Right cardiac atrium (tissue), 5 donors: ENCODE measurements around the gene GLRX3. TPM values are rescaled to one million over a fixed set of nuclear protein-coding genes. Genes with fewer than 3 reads are reported as not detected.
A peak's percentile ranks its signal among the peaks of the same experiment; 100 is the strongest.

ENCODE experiments used
- ATAC-seq, 2 donors: fragments of 200-7000 bp; cut with Tn5 transposase; one replicate each; pipeline versions ENCODE4 v1.8.0 to v1.9.1; 2020; ENCODE audit warnings: moderate library complexity in 2 of 2, mild to moderate bottlenecking in 1 of 2
- DNase-seq, 3 donors: peaks; one replicate each; pipeline ENCODE4 v3.0.0-alpha.2; 2020
- H3K27ac ChIP-seq: one replicate; pipeline ENCODE4 v1.5.1; 2013; ENCODE audit warnings: mild to moderate bottlenecking, low read length, control low read depth, moderate library complexity
- H3K27me3 ChIP-seq: one replicate; pipeline ENCODE4 v1.6.1; 2013; ENCODE audit not compliant: control insufficient read depth, insufficient read depth
- H3K4me1 ChIP-seq: one replicate; pipeline ENCODE4 v1.6.1; 2013; ENCODE audit warnings: low read length; ENCODE audit not compliant: control insufficient read depth, insufficient read depth
- H3K4me3 ChIP-seq: one replicate; pipeline ENCODE4 v1.5.1; 2013; ENCODE audit warnings: low read length, control low read depth
- H3K9me3 ChIP-seq: one replicate; pipeline ENCODE4 v1.6.1; 2013; ENCODE audit warnings: low read length; ENCODE audit not compliant: control insufficient read depth
- WGBS: extraction: QIAGEN DNeasy Blood & Tissue Kit; methylation state at CpG from one replicate; pipeline ENCODE4 v1.1.7; 2013; 5-methylcytosine and 5-hydroxymethylcytosine counted together
- intact Hi-C, 4 donors: fragments of 100-400 bp; cut with DNase I; formaldehyde crosslinking; loops; one replicate each; pipeline versions ENCODE4 v1.11.0 to v1.14.0; 2022 to 2023
- polyA plus RNA-seq: library from polyadenylated mRNA; stranded (reverse); fragments of 200-250 nt; gene quantifications from one replicate; pipeline ENCODE4 v1.2.3, GENCODE V29; 2013
- total RNA-seq, 4 donors: library from RNA; stranded (reverse); fragmentation: NEBNext Ultra II Directional; extraction: Animal tissue kit (Norgen Biotek cat#: 25700); gene quantifications; one replicate each; pipeline ENCODE4 v1.2.1, GENCODE V29; 2021
- donor health status: healthy with polysubstance abuse.
- donor health status: DM: no; HTN: yes; CAD: no.
- donor health status: DM: no; HTN: no; CAD: no.
- donor health status: DM: no; HTN: yes; CAD: no; lungs with severe emphysema.
- donor health status: DM: yes; HTN: yes; CAD: no.

The GLRX3 gene
- total and polyA plus RNA-seq, 5 donors = 52.8 to 62.5 (median 58.9) TPM

GRCh38 chr10:130189608-130190054 lies 53.4 kb downstream of the GLRX3 start:
- ATAC-seq = peak; percentile 14 to 22
- no peaks in the 10 kb centered on the region for H3K9me3 ChIP-seq
- WGBS = 80% methylated on average over 25 of the region's 25 CpGs
- intact Hi-C loops = loop anchor here in 3 of 4 donors (5.0 to 10.0 kb wide), 4 partner anchors 1595 to 1685 kb away; no protein-coding TSS in a partner anchor
- no peak overlapping the region for H3K27ac ChIP-seq
- H3K4me3 ChIP-seq = no peak overlapping the region
- DNase-seq = peak in 1 of 3 donors; percentile 71
- no peaks in the 10 kb centered on the region for H3K27me3 ChIP-seq
- H3K4me1 ChIP-seq = no peaks in the 10 kb centered on the region

- DNase-seq (peak; percentile 90 to 96 (median 96)), ATAC-seq (peak; percentile 92 to 93)
- H3K27ac ChIP-seq = no peak overlapping the region
Observed at GRCh38 chr10:130190055-130190736, 54.0 kb downstream of the GLRX3 start.

DNA sequence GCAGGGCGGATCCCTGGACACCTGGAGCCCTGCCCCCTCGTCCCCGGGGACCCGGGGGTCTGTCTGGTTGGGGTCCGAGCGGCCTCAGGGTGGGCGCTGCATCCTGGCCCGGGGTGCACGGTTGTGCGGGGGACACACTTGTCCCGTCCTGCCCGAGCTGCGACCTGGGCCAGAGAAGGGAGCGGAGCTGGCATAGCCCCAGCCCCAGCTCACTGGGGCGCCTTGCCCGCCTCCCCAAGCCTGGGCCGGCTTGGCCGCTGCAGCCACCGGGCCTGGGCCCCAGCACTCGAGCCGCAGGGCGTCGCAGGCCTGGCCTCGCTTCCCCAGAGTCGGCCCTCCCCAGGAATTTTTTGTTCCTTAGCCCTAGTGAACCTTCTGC lies 54.5 kb downstream of the GLRX3 start:
- ATAC-seq (peak; percentile 33 to 37), DNase-seq (peak in 1 of 3 donors; percentile 73)
- 9% methylated on average over 25 of the region's 25 CpGs for WGBS
- Histone ChIP-seq H3K27me3 (no peaks in the 10 kb centered on the region), H3K4me3 (peak overlapping the region; percentile 47), H3K9me3 (no peaks in the 10 kb centered on the region), H3K27ac (no peak overlapping the region), H3K4me1 (no peaks in the 10 kb centered on the region)
- intact Hi-C loops = loop anchor here in 3 of 4 donors (5.0 to 10.0 kb wide), 4 partner anchors 1594 to 1684 kb away; no protein-coding TSS in a partner anchor

More at GRCh38 chr10:130190055-130190736, 54.0 kb downstream of the GLRX3 start:
- intact Hi-C loops = loop anchor here in 3 of 4 donors (5.0 to 10.0 kb wide), 4 partner anchors 1595 to 1685 kb away; no protein-coding TSS in a partner anchor
- Histone ChIP-seq H3K9me3 (no peaks in the 10 kb centered on the region), H3K4me3 (peak overlapping the region; percentile 47), H3K27me3 (no peaks in the 10 kb centered on the region), H3K4me1 (no peaks in the 10 kb centered on the region)
- whole genome bisulfite sequencing = 2% methylated on average over 81 of the region's 81 CpGs

- no peaks in the 10 kb centered on the region for H3K9me3 ChIP-seq
- WGBS = 84% methylated on average over 22 of the region's 22 CpGs
- DNase-seq = no peak
- intact Hi-C loops = loop anchor here in 3 of 4 donors (5.0 to 10.0 kb wide), 4 partner anchors 1593 to 1683 kb away; no protein-coding TSS in a partner anchor
- no peaks in the 10 kb centered on the region for H3K27me3 ChIP-seq
- H3K27ac ChIP-seq = no peak overlapping the region
- no peak overlapping the region for H3K4me3 ChIP-seq
- ATAC-seq = no peak
- no peaks in the 10 kb centered on the region for H3K4me1 ChIP-seq
Observed at GRCh38 chr10:130191380-130191779, 55.2 kb downstream of the GLRX3 start.

GRCh38 chr10:130192276-130192848 lies 56.2 kb downstream of the GLRX3 start:
- H3K27ac ChIP-seq = no peak overlapping the region
- intact Hi-C loops = loop anchor here in 3 of 4 donors (5.0 to 10.0 kb wide), 4 partner anchors 1592 to 1682 kb away; no protein-coding TSS in a partner anchor
- H3K4me3 ChIP-seq = no peak overlapping the region
- no peak for DNase-seq
- H3K4me1 ChIP-seq = no peaks in the 10 kb centered on the region
- no peak for ATAC-seq
- 90% methylated on average over 10 of the region's 10 CpGs for WGBS
- no peaks in the 10 kb centered on the region for H3K9me3 ChIP-seq
- H3K27me3 ChIP-seq = no peaks in the 10 kb centered on the region

DNA sequence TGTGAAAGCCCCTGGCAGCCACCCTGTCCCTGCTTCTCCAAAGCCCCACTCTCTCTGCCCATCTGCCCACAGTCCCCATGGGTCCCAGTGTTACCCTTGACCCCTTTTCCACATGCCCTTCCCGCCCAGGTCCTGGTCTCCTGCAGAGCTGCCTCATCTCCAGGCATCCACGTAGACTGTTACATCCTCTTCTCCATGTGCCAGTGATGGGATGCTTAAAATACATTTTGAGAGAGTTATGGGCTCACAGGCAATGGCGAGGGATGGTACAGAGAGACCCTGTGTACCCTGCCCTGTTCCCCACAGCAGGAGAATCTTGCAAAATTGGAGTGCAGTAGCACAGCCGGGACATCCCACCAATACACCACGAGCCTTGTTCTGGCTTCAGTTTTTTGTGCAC lies 56.8 kb downstream of the GLRX3 start:
- 84% methylated on average over 5 of the region's 5 CpGs for WGBS

GRCh38 chr10:130193493-130194193 lies 57.5 kb downstream of the GLRX3 start:
- Histone ChIP-seq H3K27ac (no peak overlapping the region), H3K4me1 (no peaks in the 10 kb centered on the region), H3K27me3 (no peaks in the 10 kb centered on the region), H3K9me3 (no peaks in the 10 kb centered on the region), H3K4me3 (no peak overlapping the region)
- 53% methylated on average over 16 of the region's 16 CpGs for WGBS
- DNase-seq = no peak
- no peak for ATAC-seq
- intact Hi-C loops = loop anchor here in 3 of 4 donors (5.0 to 10.0 kb wide), 4 partner anchors 1591 to 1681 kb away; no protein-coding TSS in a partner anchor

More for the DNA sequence above, 56.8 kb downstream of the GLRX3 start:
- Histone ChIP-seq H3K4me3 (no peak overlapping the region), H3K9me3 (no peaks in the 10 kb centered on the region), H3K4me1 (no peaks in the 10 kb centered on the region), H3K27ac (no peak overlapping the region), H3K27me3 (no peaks in the 10 kb centered on the region)
- intact Hi-C loops = loop anchor here in 3 of 4 donors (5.0 to 10.0 kb wide), 4 partner anchors 1592 to 1682 kb away; no protein-coding TSS in a partner anchor
- ATAC-seq (no peak), DNase-seq (no peak)

GRCh38 chr10:130194194-130194990 lies 58.2 kb downstream of the GLRX3 start:
- intact Hi-C loops = loop anchor here in 3 of 4 donors (5.0 to 10.0 kb wide), 4 partner anchors 1590 to 1680 kb away; no protein-coding TSS in a partner anchor
- WGBS = 54% methylated on average over 21 of the region's 21 CpGs

GRCh38 chr10:130194991-130195645 lies 58.9 kb downstream of the GLRX3 start:
- ATAC-seq (no peak), DNase-seq (no peak)
- H3K27me3 ChIP-seq = no peaks in the 10 kb centered on the region
- H3K4me1 ChIP-seq = no peaks in the 10 kb centered on the region
- WGBS = 83% methylated on average over 19 of the region's 19 CpGs
- no peaks in the 10 kb centered on the region for H3K9me3 ChIP-seq
- intact Hi-C loops = loop anchor here in 3 of 4 donors (5.0 to 10.0 kb wide), 4 partner anchors 1590 to 1680 kb away; no protein-coding TSS in a partner anchor
- no peak overlapping the region for H3K4me3 ChIP-seq
- H3K27ac ChIP-seq = no peak overlapping the region

More at GRCh38 chr10:130194194-130194990, 58.2 kb downstream of the GLRX3 start:
- Histone ChIP-seq H3K27ac (no peak overlapping the region), H3K27me3 (no peaks in the 10 kb centered on the region), H3K9me3 (no peaks in the 10 kb centered on the region), H3K4me1 (no peaks in the 10 kb centered on the region), H3K4me3 (no peak overlapping the region)
- DNase-seq (no peak), ATAC-seq (no peak)
